Fibroblast of villous mesenchyme (primary cell): ENCODE results near the gene PLVAP. TPM values are rescaled to one million over a fixed set of nuclear protein-coding genes. Genes with fewer than 3 reads are reported as not detected.
A peak's percentile ranks its signal among the peaks of the same experiment; 100 is the strongest.
"Not testable (repeated sequence)": the region's sequence is repeated elsewhere in the genome, so short reads cannot be mapped to it uniquely, and the experiment has no call there.

Source experiments
- DNase-seq: peaks from one replicate; pipeline ENCODE4 v3.0.0-alpha.2; 2010; ENCODE audit warnings: low read depth
- H3K4me3 ChIP-seq: 2 replicates; pipeline ENCODE4 v1.5.1; 2011; ENCODE audit warnings: low read depth, mild to moderate bottlenecking, low read length
- total RNA-seq: library from RNA; depleted of rRNA; stranded (reverse); fragments of >200 nt; gene quantifications from 2 replicates; pipeline ENCODE4 v1.2.3, GENCODE V29; 2012
- TF ChIP-seq, protein P1 (sequence below): IDR thresholded peaks from 2 replicates; pipeline ENCODE4 v1.5.1; 2012; ENCODE audit warnings: low read depth, mild to moderate bottlenecking, low read length; ENCODE audit not compliant: insufficient read depth

Gene PLVAP
- total RNA-seq, 1 donor = not detected

DNA sequence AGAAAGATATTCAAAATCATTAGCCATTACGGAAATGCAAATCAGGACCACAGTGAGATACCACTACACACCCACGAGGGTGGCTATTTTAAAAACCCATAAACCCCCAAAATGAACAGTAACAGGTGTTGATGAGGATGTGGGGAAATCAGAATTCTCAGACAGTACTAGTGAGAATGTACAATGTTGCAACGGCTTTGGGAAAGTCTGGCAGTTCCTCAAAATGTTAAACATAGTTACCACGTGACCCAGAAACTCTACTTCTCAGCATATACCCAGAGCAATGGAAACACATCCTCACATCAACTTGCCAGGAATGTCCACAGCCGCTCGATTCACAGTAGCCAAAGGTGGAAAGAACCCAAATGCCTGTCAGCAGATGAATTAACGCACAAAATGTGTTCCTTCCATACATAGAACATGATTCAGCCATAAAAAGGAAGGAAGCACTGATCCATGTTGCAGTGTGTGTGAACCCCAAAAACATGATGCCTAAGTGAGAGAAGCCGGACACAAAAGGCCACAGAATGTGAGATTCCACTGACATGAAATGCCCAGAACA lies 7.0 kb downstream of the PLVAP start:
- H3K4me3 ChIP-seq = no peak overlapping the region
- DNase-seq = peak; percentile 58
- TF ChIP-seq, protein P1, sequence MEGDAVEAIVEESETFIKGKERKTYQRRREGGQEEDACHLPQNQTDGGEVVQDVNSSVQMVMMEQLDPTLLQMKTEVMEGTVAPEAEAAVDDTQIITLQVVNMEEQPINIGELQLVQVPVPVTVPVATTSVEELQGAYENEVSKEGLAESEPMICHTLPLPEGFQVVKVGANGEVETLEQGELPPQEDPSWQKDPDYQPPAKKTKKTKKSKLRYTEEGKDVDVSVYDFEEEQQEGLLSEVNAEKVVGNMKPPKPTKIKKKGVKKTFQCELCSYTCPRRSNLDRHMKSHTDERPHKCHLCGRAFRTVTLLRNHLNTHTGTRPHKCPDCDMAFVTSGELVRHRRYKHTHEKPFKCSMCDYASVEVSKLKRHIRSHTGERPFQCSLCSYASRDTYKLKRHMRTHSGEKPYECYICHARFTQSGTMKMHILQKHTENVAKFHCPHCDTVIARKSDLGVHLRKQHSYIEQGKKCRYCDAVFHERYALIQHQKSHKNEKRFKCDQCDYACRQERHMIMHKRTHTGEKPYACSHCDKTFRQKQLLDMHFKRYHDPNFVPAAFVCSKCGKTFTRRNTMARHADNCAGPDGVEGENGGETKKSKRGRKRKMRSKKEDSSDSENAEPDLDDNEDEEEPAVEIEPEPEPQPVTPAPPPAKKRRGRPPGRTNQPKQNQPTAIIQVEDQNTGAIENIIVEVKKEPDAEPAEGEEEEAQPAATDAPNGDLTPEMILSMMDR = no peak

DNA sequence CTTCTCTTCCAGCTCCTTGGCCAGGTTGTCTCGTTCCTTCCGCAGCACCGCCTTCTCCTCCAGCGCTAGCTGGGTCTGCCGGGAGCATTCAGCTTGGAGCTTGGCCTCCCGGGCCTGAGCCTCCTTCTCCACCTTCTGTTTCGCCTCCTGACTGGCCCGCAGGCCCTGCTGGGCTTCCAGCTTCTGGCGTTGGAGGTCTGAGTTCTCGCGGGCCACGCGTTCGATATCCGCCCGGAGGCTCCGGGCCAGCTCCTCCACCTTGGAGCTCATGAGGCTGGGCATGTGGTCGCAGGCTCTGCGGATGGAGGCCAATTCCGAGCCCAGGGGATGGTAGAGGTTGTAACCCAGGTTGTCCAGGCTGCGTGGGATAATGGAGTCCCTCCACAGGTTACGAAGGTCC lies 11.8 kb downstream of the PLVAP start:
- DNase-seq = no peak
- H3K4me3 ChIP-seq = no peak overlapping the region
- TF ChIP-seq, protein P1 = no peak

DNA sequence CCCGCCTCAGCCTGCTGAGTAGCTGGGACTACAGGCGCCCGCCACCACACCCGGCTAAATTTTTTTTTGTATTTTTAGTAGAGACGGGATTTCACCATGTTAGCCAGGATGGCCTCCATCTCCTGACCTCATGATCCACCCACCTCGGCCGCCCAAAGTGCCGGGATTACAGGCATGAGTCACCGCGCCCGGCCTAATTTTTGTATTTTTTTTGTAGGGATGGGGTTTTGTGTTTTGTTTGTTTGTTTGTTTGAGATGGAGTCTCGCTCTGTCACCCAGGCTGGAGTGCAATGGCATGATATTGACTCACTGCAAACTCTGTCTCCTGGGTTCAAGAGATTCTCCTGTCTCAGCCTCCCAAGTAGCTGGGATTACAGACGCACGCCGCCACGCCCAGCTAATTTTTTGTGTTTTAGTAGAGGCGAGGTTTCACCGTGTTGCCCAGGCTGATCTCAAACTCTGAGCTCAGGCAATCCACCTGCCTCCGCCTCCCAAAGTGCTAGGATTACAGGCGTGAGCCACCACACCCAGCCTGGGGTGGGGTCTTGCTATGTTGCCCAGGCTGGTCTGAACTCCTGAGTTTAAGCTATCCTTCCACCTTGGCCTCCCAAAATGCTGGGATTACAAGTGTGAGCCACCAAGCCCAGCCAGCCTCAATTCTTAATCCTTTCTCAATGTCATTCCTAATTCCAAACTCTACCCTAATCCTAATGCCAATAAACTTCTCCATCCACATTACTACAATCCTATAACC lies 13.1 kb downstream of the PLVAP start:
- DNase-seq = not testable (repeated sequence)

DNA sequence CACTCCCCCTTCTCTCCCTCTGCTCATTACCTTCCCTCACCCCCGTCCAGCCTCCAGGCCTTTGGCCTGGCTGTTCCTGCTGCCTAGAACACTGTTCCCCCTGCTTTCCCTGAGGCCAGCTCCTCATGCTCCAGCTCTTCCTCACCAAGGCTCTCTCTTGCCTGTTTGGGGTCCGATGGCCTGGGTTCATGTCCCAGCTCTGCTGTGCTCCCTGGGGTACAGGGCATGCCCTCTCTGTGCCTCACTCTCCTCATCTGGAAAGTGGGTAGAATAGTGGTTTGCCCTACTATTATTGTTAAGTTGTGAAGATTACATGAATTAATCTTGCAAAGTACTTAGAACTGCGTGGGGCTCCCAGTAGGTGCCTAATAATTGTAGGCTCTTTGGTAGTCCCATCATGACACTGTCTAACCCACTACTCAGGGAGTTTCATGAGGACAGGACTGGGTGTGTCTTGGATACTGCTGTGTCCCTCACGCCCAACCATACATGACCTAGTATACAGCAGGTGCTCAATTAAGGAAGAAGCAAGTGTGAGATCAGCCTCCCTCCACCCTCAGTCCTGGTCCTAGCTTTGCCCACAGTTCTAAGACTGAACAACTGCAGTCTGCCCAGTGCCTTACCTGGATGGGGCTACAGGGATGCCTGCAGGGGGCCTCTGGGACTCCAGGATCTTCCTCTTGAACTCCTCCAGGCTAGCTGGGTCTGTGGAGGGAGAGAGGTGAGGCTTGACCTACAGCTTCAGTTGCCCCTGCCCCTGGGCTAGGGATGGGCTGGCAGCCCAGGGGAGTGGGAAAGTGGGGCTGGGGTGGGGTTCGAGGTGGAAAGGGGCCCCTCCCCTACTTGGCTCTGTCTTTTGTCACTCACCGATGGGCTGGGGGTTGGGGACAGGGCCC lies 17.0 kb downstream of the PLVAP start:
- no peak for DNase-seq
- TF ChIP-seq, protein P1 = no peak

More for the DNA sequence above, 13.1 kb downstream of the PLVAP start:
- H3K4me3 ChIP-seq = not testable (repeated sequence)

DNA sequence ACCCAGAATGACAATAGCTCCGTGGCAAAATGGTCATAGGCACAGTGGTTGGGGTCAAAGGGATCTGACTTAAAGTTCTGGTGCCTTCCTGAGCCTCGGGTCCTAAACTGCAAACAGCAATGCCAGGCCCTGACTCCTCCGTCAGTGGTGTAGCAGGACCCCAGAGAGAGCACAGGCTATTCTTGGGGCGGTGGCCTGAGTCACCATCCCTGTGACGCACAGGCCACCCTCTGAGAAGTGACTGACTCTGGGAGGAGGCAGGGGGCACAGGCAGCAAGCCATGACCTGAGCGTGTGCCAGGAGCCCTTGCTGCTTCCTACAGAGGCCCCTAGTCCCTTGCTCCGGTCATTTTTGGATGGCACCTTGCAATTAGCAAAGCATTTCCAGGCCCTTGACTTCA lies 18.7 kb downstream of the PLVAP start:
- TF ChIP-seq, protein P1 = no peak
- no peak overlapping the region for H3K4me3 ChIP-seq
- no peak for DNase-seq

More for the DNA sequence above, 17.0 kb downstream of the PLVAP start:
- H3K4me3 ChIP-seq = no peak overlapping the region

DNA sequence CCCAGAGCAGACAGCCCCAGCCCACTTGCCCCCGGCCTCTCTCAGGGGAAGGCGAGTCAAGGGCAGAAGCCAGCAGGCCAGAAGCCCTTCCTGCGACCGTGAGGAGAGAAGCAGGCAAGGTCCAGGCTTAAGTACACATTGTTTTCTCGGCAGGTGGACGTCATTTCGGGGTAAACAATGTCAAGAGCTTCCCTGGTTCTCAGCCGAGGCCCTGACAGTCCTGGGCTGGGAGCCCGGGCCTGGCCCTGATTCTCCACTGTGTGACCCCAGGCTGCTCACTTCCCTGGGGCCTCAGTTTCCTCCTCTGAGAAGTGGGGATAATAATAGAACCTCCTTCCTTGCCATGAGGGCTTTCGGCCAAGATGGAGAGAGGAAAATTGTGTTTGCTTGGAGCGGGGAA lies 19.4 kb downstream of the PLVAP start:
- no peak for DNase-seq

More for the DNA sequence above, 19.4 kb downstream of the PLVAP start:
- TF ChIP-seq, protein P1 = no peak
- H3K4me3 ChIP-seq = no peak overlapping the region
